Measurements from ENCODE around the gene ATXN7.

The ATXN7 gene

GRCh38 chr3:63964681-63965485 is 101.2 kb downstream of the ATXN7 start:
- DNase-seq (ENCODE audit: low read depth) = no peak

GRCh38 chr3:63966007-63966406 is 102.3 kb downstream of the ATXN7 start:
- no peak for DNase-seq (ENCODE audit: low read depth)

GRCh38 chr3:63966871-63967270 is 103.2 kb downstream of the ATXN7 start:
- no peak for DNase-seq (ENCODE audit: low read depth)

- no peak for DNase-seq (ENCODE audit: low read depth)
Measured at GRCh38 chr3:63967675-63968611, 104.3 kb downstream of the ATXN7 start.

- no peak for DNase-seq (ENCODE audit: low read depth)
Measured at GRCh38 chr3:63968612-63969350, 105.1 kb downstream of the ATXN7 start.

GRCh38 chr3:63969876-63970275 is 106.2 kb downstream of the ATXN7 start:
- no peak for DNase-seq (ENCODE audit: low read depth)

- DNase-seq (ENCODE audit: low read depth) = no peak
Measured at GRCh38 chr3:63970631-63971475, 107.2 kb downstream of the ATXN7 start.

GRCh38 chr3:63972196-63972595 is 108.5 kb downstream of the ATXN7 start:
- DNase-seq (ENCODE audit: low read depth) = no peak

GRCh38 chr3:63972987-63973386 is 109.3 kb downstream of the ATXN7 start:
- DNase-seq (ENCODE audit: low read depth) = no peak

GRCh38 chr3:63973406-63973805 is 109.7 kb downstream of the ATXN7 start:
- DNase-seq (ENCODE audit: low read depth) = no peak

GRCh38 chr3:63974451-63974850 is 110.8 kb downstream of the ATXN7 start:
- no peak for DNase-seq (ENCODE audit: low read depth)

- no peak for DNase-seq (ENCODE audit: low read depth)
Measured at GRCh38 chr3:63975723-63976122, 112.1 kb downstream of the ATXN7 start.

GRCh38 chr3:63976161-63976871 is 112.6 kb downstream of the ATXN7 start:
- DNase-seq (ENCODE audit: low read depth) = peak; percentile 64

- DNase-seq (ENCODE audit: low read depth) = no peak
Measured at GRCh38 chr3:63976872-63977200, 113.2 kb downstream of the ATXN7 start.

GRCh38 chr3:63977893-63978292 is 114.2 kb downstream of the ATXN7 start:
- DNase-seq (ENCODE audit: low read depth) = no peak

GRCh38 chr3:63979093-63979885 is 115.6 kb downstream of the ATXN7 start:
- DNase-seq (ENCODE audit: low read depth) = no peak

GRCh38 chr3:63980019-63980418 is 116.4 kb downstream of the ATXN7 start:
- DNase-seq (ENCODE audit: low read depth) = no peak

- DNase-seq (ENCODE audit: low read depth) = no peak
Measured at GRCh38 chr3:63980830-63981498, 117.3 kb downstream of the ATXN7 start.

- DNase-seq (ENCODE audit: low read depth) = no peak
Measured at GRCh38 chr3:63981980-63982379, 118.3 kb downstream of the ATXN7 start.

All from HS-27A (cell line).